H1 (cell line): ENCODE results near the gene BAD. TPM values are rescaled to one million over a fixed set of nuclear protein-coding genes. Genes with fewer than 3 reads are reported as not detected.

Experiments used
- CTCF ChIA-PET: fragments of 300-600 bp; sonication (Branson Sonifier 250); formaldehyde crosslinking; loops from one replicate; lab custom pipeline; 2021; ENCODE audit not compliant: partially characterized antibody; lab: Charles Lee
- POLR2A ChIA-PET: fragments of 300-600 bp; sonication (Branson Sonifier 250); formaldehyde crosslinking; loops from one replicate; lab custom pipeline; 2021; ENCODE audit warnings: inconsistent platforms; ENCODE audit not compliant: partially characterized antibody; lab: Charles Lee
- DNase-seq, 2 experiments: peaks; one replicate each; pipeline versions ENCODE4 v3.0.0 to v3.0.0-alpha.2; 2010 to 2022; ENCODE audit warnings: low spot score in 2 of 2, low read depth in 1 of 2, mixed read lengths in 1 of 2
- FAIRE-seq: peaks from 2 replicates; lab custom pipeline; 2011; peaks lifted over from hg19 to GRCh38; lab: Jason Lieb, UNC
- H2AFZ ChIP-seq: 2 replicates; pipeline ENCODE4 v1.8.1; 2012; ENCODE audit warnings: low read length, inconsistent platforms
- H2AK5ac ChIP-seq: 2 replicates; pipeline ENCODE4 v1.6.1; 2013; ENCODE audit warnings: low read depth, low read length
- H2BK120ac ChIP-seq: replicated peaks from 2 replicates; pipeline ENCODE3; 2013; ENCODE audit warnings: low read depth, low read length, inconsistent platforms
- H2BK12ac ChIP-seq: 2 replicates; pipeline ENCODE4 v1.6.1; 2013; ENCODE audit warnings: low read depth, low read length
- H2BK15ac ChIP-seq: 2 replicates; pipeline ENCODE4 v1.6.1; 2013; ENCODE audit warnings: low read length
- H2BK20ac ChIP-seq: 2 replicates; pipeline ENCODE4 v1.6.1; 2013; ENCODE audit warnings: low read length
- H2BK5ac ChIP-seq: 2 replicates; pipeline ENCODE4 v1.6.1; 2013; ENCODE audit warnings: low read depth, low read length
- H3K14ac ChIP-seq: 2 replicates; pipeline ENCODE4 v1.6.1; 2013; ENCODE audit warnings: inconsistent platforms; ENCODE audit not compliant: insufficient read length
- H3K18ac ChIP-seq: 2 replicates; pipeline ENCODE4 v1.6.1; 2013; ENCODE audit warnings: low read length; ENCODE audit errors: extremely low read depth
- H3K23ac ChIP-seq: 2 replicates; pipeline ENCODE4 v1.6.1; 2013; ENCODE audit warnings: inconsistent platforms; ENCODE audit not compliant: insufficient read length
- H3K23me2 ChIP-seq: 2 replicates; pipeline ENCODE4 v1.6.1; 2013; ENCODE audit warnings: low read depth, low read length
- H3K27ac ChIP-seq: 2 replicates; pipeline ENCODE4 v1.6.1; 2011; ENCODE audit warnings: low read depth, low read length, inconsistent platforms
- H3K27me3 ChIP-seq, 4 experiments: replicated peaks in 1 of 4; 1 replicate in 1 of 4; 2 replicates in 3 of 4; pipeline versions ENCODE4 v1.6.1 to v1.8.1; 2011 to 2013; ENCODE audit warnings: low read length in 3 of 4, mild to moderate bottlenecking in 3 of 4, inconsistent platforms in 2 of 4, mixed read lengths in 2 of 4, moderate library complexity in 1 of 4; ENCODE audit not compliant: control insufficient read depth in 3 of 4, insufficient read depth in 3 of 4; ENCODE audit errors: extremely low read depth in 1 of 4
- H3K36me3 ChIP-seq, 4 experiments: 2 replicates each; pipeline versions ENCODE4 v1.6.1 to v1.8.1; 2011 to 2013; ENCODE audit warnings: mild to moderate bottlenecking in 4 of 4, low read length in 3 of 4, moderate library complexity in 2 of 4, control low read depth in 1 of 4, inconsistent platforms in 1 of 4; ENCODE audit not compliant: insufficient read depth in 4 of 4, control insufficient read depth in 2 of 4
- H3K4ac ChIP-seq: replicated peaks from 2 replicates; pipeline ENCODE3; 2013; ENCODE audit warnings: low read length, low read depth, mixed read lengths, inconsistent platforms; ENCODE audit not compliant: insufficient read length
- H3K4me1 ChIP-seq, 4 experiments: replicated peaks in 1 of 4; 1 replicate in 1 of 4; 2 replicates in 3 of 4; pipeline versions ENCODE4 v1.6.1 to v1.8.1; 2011 to 2013; ENCODE audit warnings: low read length in 3 of 4, inconsistent platforms in 2 of 4, mixed read lengths in 1 of 4; ENCODE audit not compliant: insufficient read depth in 4 of 4, control insufficient read depth in 3 of 4
- H3K4me2 ChIP-seq, 2 experiments: 2 replicates each; pipeline versions ENCODE4 v1.6.1 to v1.8.1; 2011 to 2013; ENCODE audit warnings: low read depth in 2 of 2, low read length in 2 of 2, control low read depth in 1 of 2, inconsistent platforms in 1 of 2, mild to moderate bottlenecking in 1 of 2; ENCODE audit not compliant: insufficient read depth in 1 of 2
- H3K4me3 ChIP-seq, 4 experiments: fragments of 200-600, 300-600 bp in 1 of 4; sonication (generic), shearing (Covaris generic), sonication (Bioruptor Twin) in 1 of 4; 2 replicates each; pipeline versions ENCODE4 v1.5.1 to v1.8.1; 2011 to 2016; ENCODE audit warnings: low read length in 4 of 4, low read depth in 3 of 4, control low read depth in 2 of 4, inconsistent platforms in 2 of 4, mild to moderate bottlenecking in 2 of 4, mixed read lengths in 1 of 4, moderate library complexity in 1 of 4; ENCODE audit not compliant: insufficient read depth in 2 of 4; ENCODE audit errors: extremely low read depth in 1 of 4
- H3K56ac ChIP-seq: replicated peaks from 2 replicates; pipeline ENCODE3; 2013; ENCODE audit warnings: low read depth, mild to moderate bottlenecking, mixed read lengths, low read length, inconsistent platforms; ENCODE audit not compliant: insufficient read length
- H3K79me1 ChIP-seq: 2 replicates; pipeline ENCODE4 v1.6.1; 2013; ENCODE audit warnings: low read depth, low read length, control low read depth
- H3K79me2 ChIP-seq, 2 experiments: 2 replicates each; pipeline versions ENCODE4 v1.6.1 to v1.8.1; 2012 to 2013; ENCODE audit warnings: low read length in 2 of 2, mild to moderate bottlenecking in 2 of 2, inconsistent platforms in 1 of 2; ENCODE audit not compliant: insufficient read depth in 2 of 2, control insufficient read depth in 1 of 2
- H3K9ac ChIP-seq, 4 experiments: replicated peaks in 1 of 4; 1 replicate in 1 of 4; 2 replicates in 3 of 4; pipeline versions ENCODE4 v1.6.1 to v1.8.1; 2011 to 2013; ENCODE audit warnings: low read depth in 3 of 4, low read length in 3 of 4, control low read depth in 2 of 4, mild to moderate bottlenecking in 2 of 4, moderate library complexity in 2 of 4, inconsistent platforms in 1 of 4; ENCODE audit errors: extremely low read depth in 1 of 4
- H3K9me3 ChIP-seq, 2 experiments: 2 replicates each; pipeline versions ENCODE4 v1.6.1 to v1.8.1; 2012 to 2013; ENCODE audit warnings: mild to moderate bottlenecking in 2 of 2, moderate library complexity in 2 of 2, control low read depth in 1 of 2, inconsistent platforms in 1 of 2, low read depth in 1 of 2, low read length in 1 of 2, mixed read lengths in 1 of 2; ENCODE audit not compliant: insufficient read depth in 2 of 2
- H4K20me1 ChIP-seq, 2 experiments: replicated peaks in 1 of 2; 2 replicates each; pipeline versions ENCODE3 to v1.8.1; 2011 to 2013; ENCODE audit warnings: inconsistent platforms in 2 of 2, low read length in 2 of 2, mild to moderate bottlenecking in 1 of 2; ENCODE audit not compliant: insufficient read depth in 2 of 2, control insufficient read depth in 1 of 2
- H4K5ac ChIP-seq: 2 replicates; pipeline ENCODE4 v1.6.1; 2013; ENCODE audit warnings: low read length, low read depth, mixed read lengths, inconsistent platforms; ENCODE audit not compliant: insufficient read length
- H4K8ac ChIP-seq: 2 replicates; pipeline ENCODE4 v1.8.0; 2013; ENCODE audit warnings: mild to moderate bottlenecking, moderate library complexity, low read length, inconsistent platforms; ENCODE audit not compliant: insufficient read depth; ENCODE audit errors: extremely low read depth
- H4K91ac ChIP-seq: replicated peaks from 2 replicates; pipeline ENCODE3; 2013; ENCODE audit warnings: low read length, mixed read lengths, inconsistent platforms; ENCODE audit not compliant: insufficient read length
- KDM4A ChIP-seq: IDR thresholded peaks from one replicate; pipeline ENCODE4 v1.7.1; 2012; ENCODE audit warnings: low read depth, mild to moderate bottlenecking, moderate library complexity, low read length, inconsistent platforms; ENCODE audit not compliant: severe bottlenecking
- RNF2 ChIP-seq: fragments of 200-900, 300-1000 bp; sonication (generic); IDR thresholded peaks from 2 replicates; pipeline ENCODE4 v1.7.1; 2016; ENCODE audit warnings: borderline replicate concordance, low read depth, mild to moderate bottlenecking, antibody characterized with exemption, low read length; ENCODE audit not compliant: poor library complexity, severe bottlenecking; ENCODE audit errors: missing control alignments
- SAP30 ChIP-seq: fragments of 300-600 bp; sonication (generic); IDR thresholded peaks from 2 replicates; pipeline ENCODE4 v1.7.1; 2012; ENCODE audit warnings: low read length, moderate library complexity, mild to moderate bottlenecking, inconsistent platforms; ENCODE audit not compliant: insufficient read depth, insufficient replicate concordance
- SUZ12 ChIP-seq: fragments of 200-600 bp; sonication (generic); IDR thresholded peaks from 2 replicates; pipeline ENCODE4 v1.6.1; 2012; ENCODE audit warnings: mild to moderate bottlenecking, inconsistent platforms, low read length, moderate library complexity, mixed read lengths
- TBP ChIP-seq: IDR thresholded peaks from 2 replicates; pipeline ENCODE4 v1.6.1; 2011; ENCODE audit warnings: low read depth, low read length, improper control_type of control experiment
- WGBS, 2 experiments: shearing (Covaris generic) in 1 of 2; methylation state at CpG; one replicate each; pipeline versions ENCODE4 v1.1.6 to v1.1.7; 2013 to 2015; ENCODE audit warnings: low lambda C conversion rate in 2 of 2, mixed read lengths in 2 of 2, inconsistent platforms in 1 of 2, low coverage in 1 of 2, missing lambda C conversion rate in 1 of 2; ENCODE audit not compliant: insufficient replicate concordance in 2 of 2, insufficient coverage in 1 of 2, insufficient read length in 1 of 2; ENCODE audit errors: extremely low coverage in 1 of 2, missing lambda C conversion rate in 1 of 2; 5-methylcytosine and 5-hydroxymethylcytosine counted together
- polyA plus RNA-seq, 7 experiments: library from polyadenylated mRNA; depleted of rRNA in 3 of 7; stranded (reverse) in 5 of 7; unstranded in 2 of 7; fragments of >200 nt in 5 of 7; fragments of 200-250 nt in 2 of 7; gene quantifications; 1 replicate in 5 of 7; 2 replicates in 1 of 7; 4 replicates in 1 of 7; pipeline versions ENCODE4 v1.2.1 to v1.2.3, GENCODE V29; 2011 to 2013; ENCODE audit warnings: missing spikeins in 2 of 7, mixed read lengths in 2 of 7
- total RNA-seq: library from RNA; stranded (reverse); fragmentation: NEBNext Ultra II Directional; extraction: Animal tissue kit (Norgen Biotek cat#: 25700); gene quantifications from 2 replicates; pipeline ENCODE4 v1.2.1, GENCODE V29; 2021

BAD gene
- total and polyA plus RNA-seq, 2 of the 8 experiments (the other 6 are each of a cell fraction or from before 2014, with no cell fraction given): 23.1 to 33.7 TPM

- Histone ChIP-seq H3K4ac (peak overlapping the region; percentile 15), H4K5ac (no peak overlapping the region), H3K56ac (peak overlapping the region; percentile 24), H3K4me1 (peaks cover 1 to 12% (median 7%) of the 10 kb centered on the region in 4 experiments; a peak in 6 of 7 replicates), H4K20me1 (peaks cover 0 to 3% of the 10 kb centered on the region in 2 experiments), H3K79me2 (peaks cover 0 to 18% of the 10 kb centered on the region in 2 experiments; a peak in 1 of 4 replicates), H3K79me1 (peaks cover 7% of the 10 kb centered on the region; the same call in 1 of the 2 replicates), H3K36me3 (peaks cover 2 to 26% (median 13%) of the 10 kb centered on the region in 4 experiments; a peak in 7 of 8 replicates), H3K23ac (no peak overlapping the region), H2BK20ac (no peak overlapping the region), H3K27ac (peak overlapping the region; percentile 8; the same call in 1 of the 2 replicates), H3K27me3 (no peaks in the 10 kb centered on the region), H2BK5ac (peak overlapping the region; percentile 84), H3K23me2 (peaks cover 5% of the 10 kb centered on the region; the same call in 1 of the 2 replicates), H2BK12ac (peak overlapping the region; percentile 60; the same call in 1 of the 2 replicates), H4K91ac (peak overlapping the region; percentile 29), H2AK5ac (peak overlapping the region; percentile 68; the same call in 1 of the 2 replicates), H3K18ac (peak overlapping the region; percentile 24), H2BK15ac (peak overlapping the region; percentile 88; the same call in 1 of the 2 replicates), H3K9me3 (no peaks in the 10 kb centered on the region)
- ChIA-PET POLR2A (interaction anchor here (0.9 to 6.6 kb wide), 9 partner anchors 11 to 134 kb away, joined by 3 to 61 read pairs (median 24); partner anchors contain the start of genes DNAJC4 and STIP1), CTCF (interaction anchor here (1.8 to 20.8 kb wide), 3 partner anchors 16 to 130 kb away, joined by 4 to 614 read pairs (median 4); partner anchors contain the start of gene CCDC88B)
- TF ChIP-seq TBP (no peak), RNF2 (no peak), SAP30 (no peak), SUZ12 (no peak), KDM4A (no peak)
- TF ChIP-seq, all 59 proteins: peak for 0
- H3K9ac ChIP-seq: peak overlapping the region in 1 of 4 experiments; percentile 7; a peak in 4 of 7 replicates
- WGBS, 2 experiments: 38% methylated on average over 15 of the region's 19 CpGs; no CpG with 5 or more reads in 1 of the 2 experiments
- H3K14ac ChIP-seq: no peak overlapping the region
- FAIRE-seq (no peak), DNase-seq (no peak)
- H2BK120ac ChIP-seq: no peak overlapping the region
- peak overlapping the region; percentile 60 to 75 for H3K4me2 ChIP-seq
- no peak overlapping the region for H4K8ac ChIP-seq
- H3K4me3 ChIP-seq: peak overlapping the region; percentile 73 to 80 (median 77)
- no peak overlapping the region for H2AFZ ChIP-seq
Observed at GRCh38 chr11:64318766-64319761, 34.6 kb upstream of the BAD start.
